Stimulated activated naive CD8-positive, alpha-beta T cell treated with anti-CD3 and anti-CD28 coated beads, Interleukin-15, Interleukin-2, amounts not matched to agents 100 ng/mL and 50 ng/mL, for 24 hours (primary cell): ENCODE measurements around the gene UBR1.
A peak's percentile ranks its signal among the peaks of the same experiment; 100 is the strongest.
"Not testable (repeated sequence)": the region's sequence is repeated elsewhere in the genome, so short reads cannot be mapped to it uniquely, and the experiment has no call there.

Experiments used
- H3K27ac Mint-ChIP-seq: one replicate; pipeline ENCODE4 v1.8.0; 2021; ENCODE audit warnings: mild to moderate bottlenecking, mixed read lengths
- H3K27me3 Mint-ChIP-seq: one replicate; pipeline ENCODE4 v1.8.0; 2021; ENCODE audit warnings: mixed read lengths
- H3K36me3 Mint-ChIP-seq: one replicate; pipeline ENCODE4 v1.8.0; 2021; ENCODE audit warnings: low read depth, mixed read lengths
- H3K4me1 Mint-ChIP-seq: one replicate; pipeline ENCODE4 v1.8.0; 2021; ENCODE audit warnings: low read depth, mixed read lengths
- H3K4me3 Mint-ChIP-seq: one replicate; pipeline ENCODE4 v1.8.0; 2021; ENCODE audit warnings: mild to moderate bottlenecking, mixed read lengths
- H3K9me3 Mint-ChIP-seq: one replicate; pipeline ENCODE4 v1.8.0; 2021; ENCODE audit warnings: mixed read lengths

UBR1 gene

DNA sequence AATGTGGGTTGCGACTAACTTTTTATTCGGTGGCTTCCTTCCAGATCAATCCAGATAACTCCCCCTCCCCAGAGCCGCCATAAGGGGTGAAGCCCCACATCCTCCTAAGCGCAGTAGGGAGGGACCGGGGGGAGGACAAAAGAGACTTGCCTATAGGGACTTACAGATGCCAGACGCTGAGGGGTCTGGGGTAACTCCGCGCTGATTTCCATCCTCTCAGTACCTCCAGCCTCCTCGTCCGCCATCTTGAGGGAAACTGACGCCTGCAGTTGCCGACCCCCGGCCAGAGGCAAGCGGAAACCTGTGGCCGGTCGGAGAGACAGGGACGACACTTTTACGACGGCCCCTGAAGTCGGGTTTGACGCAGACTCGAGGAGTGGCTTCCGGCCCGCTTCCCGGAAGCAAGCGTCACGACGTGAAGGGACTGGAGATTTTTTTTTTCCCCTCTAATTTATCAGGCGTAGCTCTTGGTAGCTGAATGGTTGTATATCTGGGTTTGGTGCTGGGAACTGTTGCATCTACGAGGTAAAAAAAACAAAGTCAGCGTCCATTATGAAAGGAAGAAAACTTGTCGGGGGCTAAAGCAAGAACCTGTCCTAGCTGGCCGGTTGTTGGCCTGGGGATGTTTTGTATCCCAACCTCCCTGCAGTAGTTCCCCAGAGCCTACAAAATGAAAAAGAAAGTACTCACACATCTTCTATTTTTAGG, at the start of gene UBR1:
TSS of gene UBR1 (minus strand) at position 261 of the 708 bp plus-strand sequence. CDS start at position 245, 16 bp downstream.
- peaks cover 32% of the 10 kb centered on the region for H3K36me3 Mint-ChIP-seq
- peaks cover 51% of the 10 kb centered on the region for H3K4me1 Mint-ChIP-seq
- no peaks in the 10 kb centered on the region for H3K9me3 Mint-ChIP-seq
- peak within 1 kb of the TSS; percentile 98 for H3K27ac Mint-ChIP-seq
- no peaks in the 10 kb centered on the region for H3K27me3 Mint-ChIP-seq
- H3K4me3 Mint-ChIP-seq, result peak within 1 kb of the TSS; percentile 98

DNA sequence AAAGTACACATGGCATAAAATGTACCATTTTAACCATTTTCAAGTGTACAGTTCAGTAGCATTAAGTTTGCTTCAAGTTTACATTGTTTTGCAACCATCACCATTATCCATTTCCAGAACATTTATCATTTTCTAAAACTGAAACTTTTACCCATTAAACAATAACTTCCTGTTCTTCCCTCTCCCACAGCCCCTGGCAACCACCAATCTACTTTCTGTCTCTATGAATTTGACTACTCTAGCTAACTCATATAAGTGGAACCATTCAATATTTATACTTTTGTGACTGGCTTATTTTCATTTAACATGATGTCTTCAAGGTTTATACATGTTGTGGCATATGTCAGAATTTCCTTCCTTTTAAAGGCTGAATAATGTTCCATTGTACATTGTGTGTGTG, 47.4 kb upstream of the UBR1 start:
- H3K27me3 Mint-ChIP-seq, result no peaks in the 10 kb centered on the region
- peaks cover 53% of the 10 kb centered on the region for H3K36me3 Mint-ChIP-seq
- no peaks in the 10 kb centered on the region for H3K9me3 Mint-ChIP-seq
- H3K27ac Mint-ChIP-seq, result no peak overlapping the region
- H3K4me1 Mint-ChIP-seq, result peaks cover 10% of the 10 kb centered on the region
- no peak overlapping the region for H3K4me3 Mint-ChIP-seq

DNA sequence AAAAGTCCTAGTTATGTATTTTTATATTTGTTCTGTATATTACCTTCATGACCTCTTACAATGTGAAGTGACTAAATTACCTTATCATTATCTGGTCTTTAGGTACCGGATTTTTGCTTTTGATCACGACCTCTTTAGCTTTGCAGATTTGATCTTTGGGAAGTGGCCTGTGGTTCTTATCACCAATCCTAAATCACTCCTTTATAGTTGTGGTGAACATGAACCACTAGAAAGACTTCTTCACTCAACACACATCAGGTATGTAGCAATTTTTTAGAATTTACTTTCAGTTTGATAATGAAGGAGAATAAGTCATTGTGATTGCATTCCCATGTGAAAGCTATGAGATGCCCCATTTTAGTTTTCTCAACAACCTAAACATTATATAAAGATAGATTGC, 45.9 kb upstream of the UBR1 start:
- Mint-ChIP-seq H3K9me3 (no peaks in the 10 kb centered on the region), H3K36me3 (peaks cover 44% of the 10 kb centered on the region), H3K4me1 (peaks cover 10% of the 10 kb centered on the region), H3K27me3 (no peaks in the 10 kb centered on the region), H3K4me3 (no peak overlapping the region), H3K27ac (no peak overlapping the region)

DNA sequence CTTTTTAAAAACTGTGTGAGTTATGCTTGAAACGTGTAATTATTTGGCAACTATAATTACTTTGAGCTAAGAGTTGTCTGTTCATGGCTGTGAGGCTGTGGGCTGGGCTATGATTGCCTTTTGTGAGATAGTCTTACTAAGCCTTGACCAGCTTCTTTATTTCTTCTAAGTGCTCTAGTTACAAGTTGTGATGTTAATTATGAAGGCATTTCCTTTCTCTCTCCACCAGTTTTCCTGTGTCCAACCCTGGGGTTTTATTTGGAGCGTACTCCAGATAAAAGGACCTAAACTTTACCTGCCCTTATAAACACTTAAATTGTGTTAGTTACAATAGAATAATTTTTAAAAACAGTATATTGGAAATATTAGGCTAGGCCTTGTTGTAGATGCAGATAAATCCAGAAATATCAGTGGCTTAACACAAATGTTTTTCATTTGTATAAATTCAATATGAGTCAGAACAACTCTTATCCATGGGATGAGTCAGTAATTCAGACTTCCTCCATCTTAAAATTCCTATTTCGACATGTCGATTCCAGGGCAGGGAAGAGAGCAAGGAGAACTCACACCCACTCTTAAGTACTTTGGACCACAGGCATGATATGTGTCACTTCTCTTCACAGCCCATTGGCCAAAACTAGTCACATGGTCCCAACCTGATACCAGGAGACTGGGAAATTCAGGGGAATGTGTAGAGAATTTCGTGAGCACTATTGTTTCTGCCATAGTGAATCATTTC, 44.5 kb upstream of the UBR1 start:
- H3K27ac Mint-ChIP-seq, result no peak overlapping the region
- H3K4me3 Mint-ChIP-seq, result no peak overlapping the region
- peaks cover 47% of the 10 kb centered on the region for H3K36me3 Mint-ChIP-seq
- no peaks in the 10 kb centered on the region for H3K27me3 Mint-ChIP-seq
- no peaks in the 10 kb centered on the region for H3K9me3 Mint-ChIP-seq
- peaks cover 10% of the 10 kb centered on the region for H3K4me1 Mint-ChIP-seq

DNA sequence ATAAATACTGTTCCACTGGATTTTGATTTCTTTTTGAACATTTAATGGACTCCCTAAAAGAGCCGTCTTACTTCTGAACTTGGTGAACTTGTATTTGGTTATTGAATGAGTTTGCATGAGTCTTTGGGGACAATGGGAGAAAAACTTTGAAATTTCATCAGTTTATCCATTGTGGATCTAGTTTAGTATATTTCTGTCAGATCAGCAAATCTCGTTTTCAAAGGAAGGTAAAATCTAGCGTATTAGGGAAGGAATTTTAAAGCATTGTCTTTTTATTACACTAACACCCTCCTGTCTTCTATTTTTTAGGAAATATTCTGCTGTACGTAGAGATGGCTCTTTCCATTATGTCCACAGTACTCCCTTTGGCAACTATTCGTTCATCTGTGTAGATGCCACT, 40.3 kb upstream of the UBR1 start:
- H3K27me3 Mint-ChIP-seq, result no peaks in the 10 kb centered on the region
- no peak overlapping the region for H3K4me3 Mint-ChIP-seq
- H3K36me3 Mint-ChIP-seq, result peaks cover 36% of the 10 kb centered on the region
- no peak overlapping the region for H3K27ac Mint-ChIP-seq
- H3K4me1 Mint-ChIP-seq, result peaks cover 19% of the 10 kb centered on the region
- no peaks in the 10 kb centered on the region for H3K9me3 Mint-ChIP-seq

DNA sequence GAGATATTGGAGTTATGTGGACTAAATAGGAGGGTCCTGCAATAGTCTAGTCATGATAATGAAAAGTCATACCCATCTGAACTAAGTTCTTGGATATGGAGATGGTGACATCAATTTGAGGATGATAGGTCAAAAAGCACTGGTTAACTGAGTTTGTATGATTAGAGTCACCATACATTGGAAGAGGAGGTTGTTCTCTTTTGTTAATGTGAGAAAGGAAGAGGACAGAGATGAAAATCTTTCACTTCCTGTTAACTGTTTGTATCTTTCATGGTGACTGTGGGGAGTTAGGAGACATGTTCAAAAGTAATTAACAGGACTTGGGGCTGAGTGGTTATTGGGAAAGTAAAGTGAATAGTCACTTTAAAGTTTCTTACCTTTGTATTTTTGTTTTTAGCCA, 38.7 kb upstream of the UBR1 start:
- H3K27me3 Mint-ChIP-seq, result no peaks in the 10 kb centered on the region
- H3K4me3 Mint-ChIP-seq, result no peak overlapping the region
- peaks cover 17% of the 10 kb centered on the region for H3K4me1 Mint-ChIP-seq
- H3K36me3 Mint-ChIP-seq, result peaks cover 45% of the 10 kb centered on the region
- peak overlapping the region; percentile 1 for H3K27ac Mint-ChIP-seq
- no peaks in the 10 kb centered on the region for H3K9me3 Mint-ChIP-seq

DNA sequence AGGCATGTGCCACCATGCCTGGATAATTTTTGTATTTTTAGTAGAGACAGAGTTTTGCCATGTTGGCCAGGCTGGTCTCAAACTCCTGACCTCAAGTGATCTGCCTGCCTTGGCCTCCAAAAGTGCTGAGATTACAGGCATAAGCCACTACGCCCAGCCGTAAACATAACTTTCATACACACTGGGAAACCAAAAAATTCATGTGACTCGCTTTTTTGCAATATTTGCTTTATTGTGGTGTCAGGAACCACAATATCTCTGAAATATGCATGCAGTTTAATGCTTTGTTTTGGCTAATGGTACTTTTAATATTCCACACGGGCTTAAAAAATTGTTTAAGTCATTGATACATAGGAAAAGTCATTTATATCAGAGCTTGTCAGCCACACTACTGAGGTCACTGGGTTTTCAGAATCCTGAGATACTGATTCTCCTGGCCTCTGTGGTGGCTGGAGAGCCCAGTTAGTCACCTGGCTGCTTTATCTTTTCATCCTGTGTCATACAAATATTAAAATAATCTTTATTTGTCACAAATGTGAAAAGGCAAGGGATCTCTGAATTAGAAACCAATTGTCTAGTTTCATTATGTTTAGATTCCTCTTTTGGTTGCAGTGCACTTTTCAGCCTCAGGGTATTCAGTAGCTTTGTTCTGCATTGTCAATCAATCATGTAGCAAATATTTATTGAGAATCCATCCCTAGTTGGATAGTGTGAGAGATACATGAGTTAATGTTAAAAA, 37.5 kb upstream of the UBR1 start:
- H3K4me3 Mint-ChIP-seq, result no peak overlapping the region
- no peaks in the 10 kb centered on the region for H3K27me3 Mint-ChIP-seq
- no peaks in the 10 kb centered on the region for H3K9me3 Mint-ChIP-seq
- peaks cover 17% of the 10 kb centered on the region for H3K4me1 Mint-ChIP-seq
- H3K27ac Mint-ChIP-seq, result no peak overlapping the region
- peaks cover 49% of the 10 kb centered on the region for H3K36me3 Mint-ChIP-seq

DNA sequence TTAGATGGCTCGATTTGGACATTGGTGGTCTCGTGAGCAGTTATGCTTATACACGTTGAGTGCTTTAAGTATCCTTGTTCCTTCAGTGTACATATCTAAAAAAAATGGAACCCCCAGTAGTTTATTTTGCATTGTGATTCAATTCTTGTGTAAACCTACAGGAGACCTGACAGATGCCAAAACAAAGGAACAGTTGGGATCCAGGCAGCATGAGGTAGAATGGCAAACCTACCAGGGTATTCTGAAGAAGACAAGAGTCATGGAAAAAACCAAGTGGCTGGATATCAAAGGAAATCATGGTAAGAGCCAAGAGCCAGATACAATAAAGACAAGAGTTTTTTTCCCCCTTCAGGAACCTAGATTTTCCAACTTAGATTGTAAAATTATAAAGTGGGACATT, 29.5 kb upstream of the UBR1 start:
- peak overlapping the region; percentile 70 for H3K27ac Mint-ChIP-seq
- H3K36me3 Mint-ChIP-seq, result peaks cover 43% of the 10 kb centered on the region
- no peaks in the 10 kb centered on the region for H3K27me3 Mint-ChIP-seq
- peaks cover 23% of the 10 kb centered on the region for H3K4me1 Mint-ChIP-seq
- H3K4me3 Mint-ChIP-seq, result peak overlapping the region; percentile 90
- H3K9me3 Mint-ChIP-seq, result no peaks in the 10 kb centered on the region

DNA sequence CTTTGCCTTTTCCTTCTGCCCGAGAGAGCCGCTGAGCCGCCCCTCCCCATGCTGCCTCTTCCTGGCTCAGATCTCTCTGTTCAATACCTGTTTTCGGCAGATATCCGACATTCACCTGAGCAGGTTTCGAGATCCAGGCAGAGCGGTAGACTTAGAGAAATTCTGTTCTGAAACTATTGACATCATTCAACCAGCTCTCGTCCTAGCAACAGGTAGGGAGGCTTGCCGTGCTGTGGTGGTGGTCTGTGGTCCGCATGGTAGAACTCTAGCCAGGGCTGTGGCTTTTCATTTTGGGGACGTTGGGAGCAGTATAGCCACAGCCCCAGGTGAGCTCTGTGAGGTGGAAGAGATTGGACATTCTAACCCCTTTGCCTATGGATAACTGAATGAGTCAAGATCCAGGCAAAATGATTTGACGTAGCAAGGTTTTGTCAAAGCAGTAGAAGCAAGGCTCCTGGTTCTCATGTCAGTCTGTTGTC, 28.4 kb upstream of the UBR1 start:
- H3K9me3 Mint-ChIP-seq, result peaks cover 4% of the 10 kb centered on the region
- H3K4me3 Mint-ChIP-seq, result peak overlapping the region; percentile 90
- H3K4me1 Mint-ChIP-seq, result peaks cover 23% of the 10 kb centered on the region
- H3K27me3 Mint-ChIP-seq, result no peaks in the 10 kb centered on the region
- peaks cover 33% of the 10 kb centered on the region for H3K36me3 Mint-ChIP-seq
- H3K27ac Mint-ChIP-seq, result peak overlapping the region; percentile 87

DNA sequence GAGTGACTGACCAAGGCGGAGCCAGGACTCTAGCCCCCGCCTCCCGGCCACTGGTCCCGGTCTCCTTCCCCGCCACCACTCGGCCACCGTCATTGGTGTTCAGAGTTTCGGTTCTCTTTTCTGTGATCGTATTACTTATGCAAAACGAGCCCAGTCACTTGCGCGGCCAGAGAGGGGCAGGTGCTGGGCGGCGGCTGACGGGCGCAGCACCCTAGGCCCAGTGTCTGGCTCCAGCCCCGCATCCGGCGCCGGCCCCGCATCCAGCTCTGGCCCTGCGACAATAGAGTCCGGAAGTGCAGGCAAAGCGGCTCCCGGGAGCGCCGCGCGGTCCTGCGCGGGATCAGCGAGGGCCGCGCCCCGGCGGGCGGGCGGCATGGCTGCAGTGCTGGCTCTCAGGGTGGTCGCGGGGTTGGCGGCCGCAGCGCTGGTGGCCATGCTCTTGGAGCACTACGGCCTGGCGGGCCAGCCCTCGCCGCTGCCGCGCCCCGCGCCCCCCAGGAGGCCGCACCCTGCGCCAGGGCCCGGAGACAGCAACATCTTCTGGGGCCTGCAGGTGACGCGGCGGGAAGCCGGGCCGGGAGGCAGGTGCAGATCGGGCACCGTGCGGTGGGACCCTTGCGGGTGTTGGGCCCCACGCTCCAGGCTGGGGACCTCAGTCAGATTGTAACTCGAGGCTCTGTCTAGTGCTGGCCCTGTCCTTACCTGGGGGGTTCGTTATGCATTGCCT, 27.8 kb upstream of the UBR1 start, which contains the start of gene TMEM62:
TSS of gene TMEM62 (plus strand) at position 157 of the 727 bp plus-strand sequence. CDS start at position 374, 217 bp downstream.
- peaks cover 23% of the 10 kb centered on the region for H3K4me1 Mint-ChIP-seq
- H3K4me3 Mint-ChIP-seq, result peak within 1 kb of the TSS; percentile 90
- peaks cover 4% of the 10 kb centered on the region for H3K9me3 Mint-ChIP-seq
- peak within 1 kb of the TSS; percentile 89 for H3K27ac Mint-ChIP-seq
- no peaks in the 10 kb centered on the region for H3K27me3 Mint-ChIP-seq
- H3K36me3 Mint-ChIP-seq, result peaks cover 27% of the 10 kb centered on the region

DNA sequence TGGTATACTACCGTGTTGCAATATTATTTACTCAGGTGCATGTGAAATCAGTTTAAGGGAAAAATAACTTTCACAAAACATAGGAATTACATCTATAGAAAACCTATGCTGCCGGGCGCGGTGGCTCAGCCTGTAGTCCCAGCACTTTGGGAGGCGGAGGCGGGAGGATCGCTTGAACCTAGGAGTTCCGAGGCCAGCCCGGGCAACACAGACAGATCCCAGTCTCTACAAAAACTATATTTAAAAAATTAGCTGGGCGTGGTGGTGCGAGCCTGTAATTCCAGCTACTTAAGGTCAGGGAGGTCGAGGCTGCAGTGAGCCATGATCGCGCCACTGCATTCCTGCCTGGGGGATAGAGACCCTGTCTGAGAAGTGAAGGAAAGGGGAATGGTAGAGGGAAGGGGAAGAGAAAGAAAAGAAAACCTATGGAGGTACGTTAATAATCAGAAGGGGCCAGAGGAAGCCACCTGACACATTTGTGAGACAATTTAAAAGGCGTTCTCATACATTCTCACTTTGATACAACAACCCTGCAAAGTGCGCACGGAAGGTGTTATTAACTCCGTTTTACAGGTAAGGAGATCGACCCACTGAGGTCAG, 27.1 kb upstream of the UBR1 start:
- Mint-ChIP-seq H3K4me3 (peak overlapping the region; percentile 85), H3K27me3 (no peaks in the 10 kb centered on the region), H3K36me3 (peaks cover 20% of the 10 kb centered on the region), H3K27ac (peak overlapping the region; percentile 89), H3K4me1 (peaks cover 23% of the 10 kb centered on the region), H3K9me3 (peaks cover 4% of the 10 kb centered on the region)

DNA sequence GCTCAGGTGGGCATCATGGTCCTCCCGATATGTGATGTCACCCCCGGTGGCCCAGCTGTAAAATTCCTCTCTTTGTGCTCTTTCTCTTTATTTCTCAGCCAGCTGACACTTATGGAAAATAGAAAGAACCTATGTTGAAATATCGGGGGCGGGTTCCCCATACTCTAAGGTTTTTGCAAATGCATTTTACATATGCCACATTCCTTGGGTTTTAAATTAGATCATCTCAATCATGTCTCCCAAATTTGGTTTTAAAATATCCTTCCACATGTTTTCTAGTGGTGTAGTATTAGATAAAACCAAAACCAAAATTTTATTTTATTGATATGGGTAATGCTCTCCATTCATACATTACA, 23.1 kb upstream of the UBR1 start:
- Mint-ChIP-seq H3K36me3 (no peaks in the 10 kb centered on the region), H3K9me3 (peaks cover 4% of the 10 kb centered on the region), H3K4me3 (no peak overlapping the region), H3K27me3 (no peaks in the 10 kb centered on the region), H3K4me1 (peaks cover 8% of the 10 kb centered on the region), H3K27ac (no peak overlapping the region)

DNA sequence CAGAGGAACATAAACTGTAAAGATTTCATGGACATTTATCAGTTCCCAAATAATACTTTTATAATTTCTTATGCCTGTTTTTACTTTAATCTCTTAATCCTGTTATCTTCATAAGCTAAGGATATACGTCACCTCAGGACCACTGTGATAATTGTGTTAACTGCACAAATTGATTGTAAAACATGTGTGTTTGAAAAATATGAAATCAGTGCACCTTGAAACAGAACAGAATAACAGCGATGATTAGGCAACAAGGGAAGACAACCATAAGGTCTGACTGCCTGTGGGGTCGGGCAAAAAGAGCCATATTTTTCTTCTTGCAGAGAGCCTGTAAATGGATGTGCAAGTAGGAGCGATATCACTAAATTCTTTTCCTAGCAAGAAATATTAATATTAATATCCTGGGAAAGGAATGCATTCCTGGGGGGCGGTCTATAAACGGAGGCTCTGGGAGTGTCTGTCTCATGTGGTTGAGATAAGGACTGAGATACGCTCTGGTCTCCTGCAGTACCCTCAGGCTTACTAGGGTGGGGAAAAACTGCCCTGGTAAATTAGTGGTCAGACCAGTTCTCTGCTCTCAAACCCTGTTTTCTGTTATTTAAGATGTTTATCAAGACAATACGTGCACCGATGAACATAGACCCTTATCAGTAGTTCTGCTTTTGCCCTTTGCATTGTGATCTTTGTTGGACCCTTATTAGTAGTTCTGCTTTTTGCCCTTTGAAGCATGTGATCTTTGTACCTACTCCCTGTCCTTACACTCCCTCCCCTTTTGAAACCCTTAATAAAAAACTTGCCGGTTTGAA, 22.5 kb upstream of the UBR1 start:
- not testable (repeated sequence) for H3K27me3 Mint-ChIP-seq, H3K9me3 Mint-ChIP-seq, H3K27ac Mint-ChIP-seq, H3K4me1 Mint-ChIP-seq, H3K4me3 Mint-ChIP-seq, H3K36me3 Mint-ChIP-seq
